GM19035 (cell line): ENCODE measurements around the gene LPCAT1.
"Not testable (repeated sequence)": the region's sequence is repeated elsewhere in the genome, so short reads cannot be mapped to it uniquely, and the experiment has no call there.

Experiments used
- ATAC-seq: cut with Tn5 transposase; IDR thresholded peaks from one replicate; pipeline ENCODE4 v1.9.1; 2021; ENCODE audit not compliant: unreplicated experiment

LPCAT1 gene, protein sequence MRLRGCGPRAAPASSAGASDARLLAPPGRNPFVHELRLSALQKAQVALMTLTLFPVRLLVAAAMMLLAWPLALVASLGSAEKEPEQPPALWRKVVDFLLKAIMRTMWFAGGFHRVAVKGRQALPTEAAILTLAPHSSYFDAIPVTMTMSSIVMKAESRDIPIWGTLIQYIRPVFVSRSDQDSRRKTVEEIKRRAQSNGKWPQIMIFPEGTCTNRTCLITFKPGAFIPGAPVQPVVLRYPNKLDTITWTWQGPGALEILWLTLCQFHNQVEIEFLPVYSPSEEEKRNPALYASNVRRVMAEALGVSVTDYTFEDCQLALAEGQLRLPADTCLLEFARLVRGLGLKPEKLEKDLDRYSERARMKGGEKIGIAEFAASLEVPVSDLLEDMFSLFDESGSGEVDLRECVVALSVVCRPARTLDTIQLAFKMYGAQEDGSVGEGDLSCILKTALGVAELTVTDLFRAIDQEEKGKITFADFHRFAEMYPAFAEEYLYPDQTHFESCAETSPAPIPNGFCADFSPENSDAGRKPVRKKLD

DNA sequence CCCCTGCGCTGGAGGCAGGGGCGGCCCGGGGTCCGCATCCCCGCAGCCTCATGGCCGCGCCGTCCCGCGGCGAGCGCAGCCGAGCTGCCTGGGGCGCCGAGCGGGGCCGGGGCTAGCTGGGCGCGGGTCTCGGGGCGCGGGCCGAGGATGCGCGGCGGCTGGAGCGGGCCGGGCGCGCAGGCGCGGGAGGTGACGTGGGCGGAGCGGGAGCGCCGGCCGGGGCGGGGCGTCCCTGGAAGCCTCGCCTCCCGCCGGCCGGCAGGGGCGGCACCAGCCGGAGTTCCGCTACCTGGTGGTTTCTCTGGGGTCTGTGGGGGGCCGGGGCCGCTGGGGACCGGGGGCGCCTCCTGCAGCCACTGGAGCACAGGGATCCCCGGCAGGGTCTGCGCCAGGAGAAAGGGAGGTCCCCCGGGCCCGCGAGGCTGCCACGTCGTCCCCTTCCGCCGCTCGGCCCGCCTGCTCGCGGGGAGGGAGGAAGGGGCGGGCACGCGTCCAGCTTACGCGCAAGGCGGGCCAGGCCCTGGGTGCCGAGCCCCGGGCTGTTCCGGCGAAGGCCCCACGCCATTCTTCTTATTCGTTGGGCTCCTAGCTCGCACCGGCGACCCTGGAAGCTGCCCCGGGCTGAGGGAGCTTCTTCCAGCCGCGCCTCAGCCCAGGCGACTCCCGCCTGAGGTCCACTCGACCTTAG lies at the start of gene LPCAT1:
Gene LPCAT1 (minus strand): TSS at position 168 of the 688 bp plus-strand sequence. CDS start 116 bp downstream, at position 52.
- peak; percentile 74 for ATAC-seq

- not testable (repeated sequence) for ATAC-seq
Measured at GRCh38 chr5:1571875-1572274, 48.1 kb upstream of the LPCAT1 start.

DNA sequence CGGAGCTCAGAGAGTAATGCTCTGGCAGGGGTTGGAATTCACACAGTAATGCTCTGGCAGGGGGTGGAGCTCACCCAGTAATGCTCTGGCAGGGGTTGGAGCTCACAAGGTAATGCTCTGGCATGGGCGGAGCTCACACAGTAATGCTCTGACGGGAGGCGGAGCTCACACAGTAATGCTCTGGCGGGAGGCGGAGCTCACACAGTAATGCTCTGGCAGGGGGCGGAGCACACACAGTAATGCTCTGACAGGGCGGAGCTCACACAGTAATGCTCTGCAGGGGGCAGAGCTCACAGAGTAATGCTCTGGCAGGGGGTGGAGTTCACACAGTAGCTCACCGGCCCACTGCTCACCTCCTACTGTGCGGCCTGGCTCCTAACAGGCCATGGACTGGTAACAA lies 47.2 kb upstream of the LPCAT1 start:
- ATAC-seq, result no peak

- no peak for ATAC-seq
Measured at GRCh38 chr5:1568201-1568979, 44.6 kb upstream of the LPCAT1 start.

DNA sequence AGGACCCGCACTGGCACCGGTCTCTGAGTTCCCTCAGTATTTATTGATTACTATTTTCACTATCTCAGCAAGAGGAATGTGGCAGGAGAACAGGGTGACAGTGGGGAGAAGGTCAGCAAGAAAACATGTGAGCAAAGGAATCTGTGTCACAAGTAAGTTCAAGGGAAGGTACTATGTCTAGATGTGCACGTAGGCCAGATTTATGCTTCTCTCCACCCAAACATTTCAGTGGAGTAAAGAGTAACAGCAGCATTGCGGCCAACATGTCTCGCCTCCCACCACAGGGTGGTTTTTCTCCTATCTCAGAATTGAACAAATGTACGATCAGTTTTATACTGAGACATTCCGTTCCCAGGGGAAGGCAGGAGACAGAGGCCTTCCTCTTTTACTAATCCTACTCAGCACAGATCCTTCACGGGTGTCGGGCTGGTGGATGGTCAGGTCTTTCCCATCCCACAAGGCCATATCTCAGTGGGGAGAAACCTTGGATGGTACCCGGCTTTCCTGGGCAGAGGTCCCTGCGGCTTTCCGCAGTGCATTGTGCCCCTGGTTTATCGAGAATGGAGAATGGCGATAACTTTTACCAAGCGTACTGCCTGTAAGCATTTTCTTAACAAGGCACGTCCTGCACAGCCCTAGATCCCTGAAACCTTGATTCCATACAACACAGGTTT lies 43.9 kb upstream of the LPCAT1 start:
- not testable (repeated sequence) for ATAC-seq

DNA sequence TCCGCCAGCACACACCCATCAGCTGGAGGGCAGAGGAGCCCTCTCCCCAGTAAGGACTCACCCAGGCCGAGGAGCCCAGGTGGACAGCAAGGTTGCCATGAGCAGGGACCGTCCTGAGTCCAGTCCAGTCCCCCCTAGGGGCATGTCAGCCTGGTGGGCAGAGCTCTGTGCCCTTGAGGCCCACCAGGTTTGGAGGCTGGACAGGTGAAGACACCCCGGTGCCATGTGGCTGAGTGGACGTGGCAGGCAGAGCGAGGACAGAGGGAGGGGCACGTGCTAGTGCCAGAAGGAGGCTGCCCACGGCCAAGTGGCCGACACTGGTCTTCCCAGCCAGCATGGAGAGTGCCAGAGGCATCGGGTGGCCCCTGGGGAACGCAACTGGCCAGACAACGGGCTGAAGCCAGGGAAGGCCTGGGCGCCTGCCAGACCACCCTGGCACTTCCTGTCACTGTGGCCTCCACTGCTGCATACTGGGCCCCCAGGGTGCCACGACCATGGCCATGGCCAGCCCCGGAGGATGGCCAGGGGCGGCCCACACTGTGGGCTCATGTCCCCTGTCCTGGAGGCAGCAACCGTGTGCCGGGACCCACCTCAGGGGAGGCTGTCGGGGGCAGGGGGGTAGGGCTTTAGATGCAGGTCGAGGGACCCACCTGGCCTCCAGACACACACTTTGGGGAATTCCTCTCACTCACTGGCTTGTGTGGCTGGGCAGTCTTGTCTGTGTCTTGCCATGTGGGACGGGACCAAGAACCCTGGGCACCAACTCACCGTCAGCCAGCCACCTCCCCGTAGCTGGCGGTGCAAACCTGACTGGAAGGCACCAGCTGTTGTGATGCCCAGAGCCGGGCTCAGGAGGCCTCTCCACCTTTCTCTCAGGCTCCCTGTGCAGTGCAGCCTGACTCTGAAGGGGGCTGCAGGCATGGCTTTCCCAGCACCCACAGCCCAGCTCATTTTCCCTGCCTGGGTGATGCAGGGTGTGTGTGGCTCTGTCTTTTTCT lies 42.3 kb upstream of the LPCAT1 start:
- no peak for ATAC-seq

DNA sequence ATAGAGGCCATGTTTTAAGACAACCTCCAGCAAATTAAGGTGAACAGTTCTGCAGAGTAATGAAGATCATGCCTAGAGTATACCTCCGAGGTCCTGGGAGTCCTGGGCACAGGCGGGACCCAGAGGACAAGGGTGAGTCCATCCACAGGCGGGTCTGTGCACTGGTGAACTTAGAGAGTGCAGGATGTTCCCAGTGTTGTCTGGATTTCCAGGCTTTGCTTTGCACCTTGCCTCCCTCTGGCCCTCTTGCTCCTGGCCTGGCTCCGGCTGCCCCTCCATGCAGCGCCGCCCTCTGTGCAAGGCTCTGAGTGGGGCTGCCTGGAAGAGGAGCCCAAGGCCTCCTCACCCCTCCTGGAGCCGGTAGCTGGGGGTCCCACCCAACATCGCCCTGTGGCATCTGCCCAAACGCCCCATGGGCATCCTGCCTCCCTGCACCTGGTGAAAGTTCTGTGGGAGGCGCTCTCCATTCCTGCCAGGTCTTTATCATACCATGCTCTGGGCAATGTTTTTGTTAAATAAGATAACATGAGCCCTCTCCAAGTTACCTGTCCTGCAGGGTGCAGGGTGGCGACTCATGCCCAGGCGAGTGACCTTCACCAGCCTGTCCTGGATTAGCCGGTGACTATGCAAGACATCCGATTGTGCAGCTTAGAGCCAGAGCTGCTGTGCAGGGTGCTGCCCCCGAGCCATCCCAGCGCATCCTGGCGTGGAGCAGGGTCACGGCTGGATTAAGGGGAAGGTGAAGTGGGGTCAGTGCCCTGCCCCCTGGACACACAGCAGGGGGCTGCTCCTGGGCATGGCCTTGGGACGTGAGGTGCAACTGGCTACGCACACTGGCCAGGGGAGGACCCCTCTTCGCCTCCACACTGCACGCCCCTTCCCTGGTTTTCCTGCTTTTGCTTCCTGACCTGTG lies 41.3 kb upstream of the LPCAT1 start:
- ATAC-seq, result no peak

- no peak for ATAC-seq
Measured at GRCh38 chr5:1564182-1564748, 40.5 kb upstream of the LPCAT1 start.

- no peak for ATAC-seq
Measured at GRCh38 chr5:1563617-1564181, 39.9 kb upstream of the LPCAT1 start.

DNA sequence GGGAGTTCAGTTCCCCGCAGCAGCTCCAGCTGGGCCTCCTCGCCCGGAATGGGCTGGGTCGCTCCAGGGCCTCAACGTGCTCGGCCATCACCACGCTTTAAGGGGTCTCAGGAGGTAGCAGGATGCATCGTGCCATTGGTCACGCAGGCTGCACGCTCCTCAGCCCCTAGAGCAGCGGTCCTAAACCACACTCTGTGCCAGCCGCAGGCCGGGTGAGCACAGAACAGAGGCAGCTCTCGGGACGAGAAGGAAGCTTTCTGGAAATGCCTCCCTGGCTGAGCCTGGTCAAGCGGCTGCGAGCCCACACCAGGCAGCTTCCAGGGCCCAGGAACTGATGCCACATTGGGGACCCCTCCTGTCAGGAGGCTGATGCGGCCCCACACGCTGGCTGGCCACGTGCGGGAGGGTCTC lies 39.3 kb upstream of the LPCAT1 start:
- ATAC-seq, result no peak

DNA sequence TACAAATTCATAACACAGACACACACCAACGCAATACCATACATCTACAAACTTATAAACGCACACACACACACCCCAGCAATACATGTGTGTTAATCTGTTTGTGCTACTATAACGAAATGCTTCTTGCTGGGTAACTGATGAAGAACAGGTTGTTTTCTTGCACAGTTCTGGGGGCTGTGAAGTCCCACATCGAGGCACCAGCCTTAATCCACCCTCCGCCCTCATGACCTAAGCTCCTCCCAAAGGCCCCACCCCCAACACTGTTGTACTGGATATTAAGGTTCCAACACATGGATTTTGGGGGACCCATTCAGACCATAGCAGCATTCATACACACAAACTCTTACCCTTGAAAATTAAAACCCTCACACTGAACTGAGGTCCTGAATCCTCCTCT lies 38.8 kb upstream of the LPCAT1 start:
- no peak for ATAC-seq

DNA sequence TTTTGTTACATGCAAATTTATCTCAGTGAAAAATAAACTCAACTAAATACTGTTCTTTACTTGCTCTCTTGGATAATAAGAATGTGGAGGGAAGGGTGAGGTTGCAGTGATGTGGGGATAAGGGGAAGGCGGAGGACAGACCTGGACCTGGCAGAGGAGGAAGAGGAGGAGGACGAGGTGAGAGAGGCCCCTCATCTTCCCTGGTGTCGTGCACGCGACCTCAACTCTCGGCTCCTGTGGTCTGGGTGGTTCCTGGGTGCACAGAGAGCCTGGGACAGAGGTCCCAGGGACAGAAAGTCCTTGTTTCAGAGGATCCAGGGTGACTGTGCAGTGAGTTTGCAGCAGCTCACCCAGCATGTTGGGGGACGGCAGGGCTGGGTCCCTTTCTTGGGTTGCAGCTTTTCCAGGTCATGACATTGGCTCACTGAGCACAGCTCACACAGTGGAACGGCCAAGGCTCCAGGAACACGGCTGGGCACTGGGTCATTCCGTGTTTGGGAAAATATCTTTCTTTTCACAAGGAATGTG lies 37.7 kb upstream of the LPCAT1 start:
- ATAC-seq, result no peak

DNA sequence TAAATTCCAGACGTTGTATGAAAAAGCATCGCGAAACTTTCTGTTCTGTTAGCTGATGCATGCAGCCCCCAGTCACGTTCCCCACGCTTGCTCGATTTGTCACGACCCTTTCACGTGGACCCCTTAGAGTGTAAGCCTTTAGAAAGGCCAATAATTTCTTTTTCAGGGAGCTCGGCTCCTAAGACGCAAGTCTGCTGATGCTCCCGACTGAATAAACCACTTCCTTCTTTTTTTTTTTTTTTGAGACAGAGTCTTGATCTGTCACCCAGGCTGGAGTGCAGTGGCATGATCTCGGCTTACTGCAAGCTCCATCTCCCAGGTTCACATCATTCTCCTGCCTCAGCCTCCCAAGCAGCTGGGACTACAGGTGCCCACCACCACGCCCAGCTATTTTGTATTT lies 36.7 kb upstream of the LPCAT1 start:
- not testable (repeated sequence) for ATAC-seq

DNA sequence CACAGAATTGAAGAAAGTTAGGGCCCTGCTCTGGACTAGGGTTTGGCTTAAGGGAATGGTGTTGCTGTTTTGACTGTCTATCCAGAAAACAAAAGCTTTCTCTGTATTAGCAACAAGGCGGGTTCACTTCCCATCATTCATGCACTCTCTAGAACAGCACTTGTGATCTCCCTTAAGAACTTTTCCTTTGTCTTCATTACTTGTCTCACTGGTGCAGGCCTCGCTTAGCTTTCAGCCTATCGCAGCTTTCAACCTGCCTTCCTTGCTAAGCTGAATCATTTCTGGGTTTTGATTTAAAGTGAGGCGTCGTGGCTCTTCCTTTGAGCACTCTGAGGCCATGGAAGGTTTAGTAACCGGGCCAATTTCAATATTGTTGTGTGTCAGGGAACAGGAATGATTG lies 35.2 kb upstream of the LPCAT1 start:
- ATAC-seq, result no peak

DNA sequence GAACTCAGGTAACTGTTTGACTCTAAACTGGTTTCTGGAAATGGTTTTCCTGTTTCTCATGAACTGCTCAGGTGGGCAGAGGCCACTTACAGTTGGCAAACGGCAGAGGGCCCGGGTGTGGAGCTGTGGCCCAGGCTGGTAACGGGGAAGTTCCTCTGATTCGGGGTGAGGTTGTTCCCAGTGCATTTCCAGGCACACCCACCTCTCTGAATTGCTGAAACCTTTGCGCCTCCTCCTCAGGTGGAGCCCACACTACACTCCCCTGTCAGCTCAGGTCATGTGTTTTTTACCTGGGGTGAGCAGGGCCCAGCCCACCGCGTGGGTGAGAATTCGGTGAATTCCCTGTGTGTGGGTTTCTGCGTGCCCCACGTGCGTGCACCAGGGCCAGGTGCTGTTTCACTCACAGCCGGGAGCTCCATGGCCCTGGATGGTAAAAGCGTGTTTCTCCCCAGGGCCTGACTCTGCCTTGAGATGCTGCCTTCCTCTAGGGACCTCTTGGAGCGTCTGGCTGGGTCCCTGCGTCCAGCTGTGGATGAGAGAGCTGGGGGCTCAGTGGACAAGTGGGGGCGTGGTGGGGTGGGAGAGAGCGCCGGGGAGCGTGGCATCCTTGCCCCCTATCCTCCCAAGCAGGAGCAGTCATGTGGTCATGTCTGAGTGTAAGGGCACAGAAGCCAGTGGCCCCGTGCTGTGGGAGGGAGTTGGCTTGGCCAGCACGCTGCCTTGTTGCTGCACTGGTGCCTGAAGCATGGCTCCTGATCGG lies 33.5 kb upstream of the LPCAT1 start:
- ATAC-seq, result no peak

- ATAC-seq, result no peak
Measured at GRCh38 chr5:1555808-1556731, 32.3 kb upstream of the LPCAT1 start.
